HCT116 (cell line): ENCODE data around the gene MEGF6. TPM values are rescaled to one million over a fixed set of nuclear protein-coding genes. Genes with fewer than 3 reads are reported as not detected.

Experiments
- ATAC-seq: fragments of 200-7000 bp; cut with Tn5 transposase; 2 replicates; pipeline ENCODE4 v1.9.1; 2020; ENCODE audit warnings: mild to moderate bottlenecking, moderate library complexity
- BruUV-seq: library from RNA; stranded (reverse); fragments of 400-500 nt; replicated peaks from 2 replicates; lab custom pipeline; 2021; lab: Mats Ljungman, UMichigan
- CTCF ChIA-PET: fragments of 300-600 bp; sonication (Branson Sonifier 250); formaldehyde crosslinking; loops from one replicate; lab custom pipeline; 2021; ENCODE audit warnings: antibody characterized with exemption; lab: Charles Lee
- POLR2A ChIA-PET: fragments of 300-600, 350-600 bp; sonication (Branson Sonifier 250); formaldehyde crosslinking; loops from one replicate; lab custom pipeline; 2021; ENCODE audit warnings: antibody characterized with exemption; lab: Charles Lee
- RAD21 ChIA-PET, 2 experiments: fragments of 300-600 bp; sonication (Branson Sonifier 250); formaldehyde crosslinking; loops; one replicate each; lab custom pipeline; 2023; ENCODE audit warnings: low total read pairs in 2 of 2; ENCODE audit not compliant: uncharacterized antibody in 2 of 2, unreplicated experiment in 2 of 2, low non-redundant PET in 1 of 2; lab: Charles Lee
- DNase-seq: peaks from one replicate; pipeline ENCODE4 v3.0.0-alpha.2; 2010; ENCODE audit warnings: low read depth, low spot score
- H2AFZ ChIP-seq: fragments of 200-600 bp; shearing (Covaris generic), sonication (generic); 2 replicates; pipeline ENCODE4 v1.6.1; 2017; ENCODE audit warnings: low read depth, mixed run types, mixed read lengths, antibody characterized with exemption, low read length; ENCODE audit not compliant: poor library complexity, severe bottlenecking
- H3K27ac ChIP-seq: 2 replicates; pipeline ENCODE4 v1.5.1; 2012; ENCODE audit warnings: low read depth, low read length
- H3K27me3 ChIP-seq: fragments of 200-600 bp; sonication (generic); 2 replicates; pipeline ENCODE4 v1.6.1; 2016; ENCODE audit warnings: mixed run types, low read length, mixed read lengths; ENCODE audit not compliant: insufficient read depth
- H3K36me3 ChIP-seq, 2 experiments: fragments of 200-500 bp in 1 of 2; fragments of 200-600 bp in 1 of 2; sonication (Bioruptor generic) in 1 of 2; sonication (generic) in 1 of 2; 2 replicates each; pipeline versions ENCODE4 v1.5.1 to v1.6.1; 2014 to 2016; ENCODE audit warnings: low read length in 2 of 2, inconsistent platforms in 1 of 2, mixed read lengths in 1 of 2, mixed run types in 1 of 2; ENCODE audit not compliant: insufficient read depth in 2 of 2, control insufficient read depth in 1 of 2
- H3K4me1 ChIP-seq, 2 experiments: fragments of 200-600 bp in 1 of 2; sonication (generic) in 1 of 2; 2 replicates each; pipeline versions ENCODE4 v1.5.1 to v1.6.1; 2012 to 2017; ENCODE audit warnings: low read length in 2 of 2, inconsistent platforms in 1 of 2, mild to moderate bottlenecking in 1 of 2, mixed read lengths in 1 of 2, mixed run types in 1 of 2, moderate library complexity in 1 of 2; ENCODE audit not compliant: insufficient read depth in 2 of 2, control insufficient read depth in 1 of 2
- H3K4me2 ChIP-seq: fragments of 200-600 bp; sonication (generic); 2 replicates; pipeline ENCODE4 v1.6.1; 2017; ENCODE audit warnings: mixed run types, low read length, mixed read lengths
- H3K4me3 ChIP-seq, 2 experiments: fragments of 200-600 bp in 1 of 2; sonication (generic) in 1 of 2; replicated peaks in 1 of 2; 2 replicates each; pipeline ENCODE4 v1.5.1; 2011 to 2016; ENCODE audit warnings: low read length in 2 of 2, control low read depth in 1 of 2, low read depth in 1 of 2, mild to moderate bottlenecking in 1 of 2, mixed read lengths in 1 of 2, mixed run types in 1 of 2
- H3K79me2 ChIP-seq: fragments of 200-600 bp; sonication (generic); 2 replicates; pipeline ENCODE4 v1.6.1; 2017; ENCODE audit warnings: mild to moderate bottlenecking, mixed run types, low read length, moderate library complexity, mixed read lengths; ENCODE audit not compliant: insufficient read depth
- H3K9ac ChIP-seq: fragments of 200-600 bp; sonication (generic); 2 replicates; pipeline ENCODE4 v1.6.1; 2016; ENCODE audit warnings: low read length, mixed read lengths
- H3K9me2 ChIP-seq: fragments of 200-600 bp; sonication (generic), shearing (Covaris generic); 2 replicates; pipeline ENCODE4 v1.6.1; 2017; ENCODE audit warnings: mixed run types, mild to moderate bottlenecking, moderate library complexity; ENCODE audit not compliant: insufficient read depth
- H3K9me3 ChIP-seq, 2 experiments: fragments of 200-500 bp in 1 of 2; fragments of 200-600 bp in 1 of 2; sonication (Bioruptor generic) in 1 of 2; sonication (generic) in 1 of 2; 2 replicates each; pipeline ENCODE4 v1.6.1; 2014 to 2017; ENCODE audit warnings: low read length in 2 of 2, mixed read lengths in 2 of 2, inconsistent platforms in 1 of 2, low read depth in 1 of 2, mild to moderate bottlenecking in 1 of 2, mixed run types in 1 of 2, moderate library complexity in 1 of 2; ENCODE audit not compliant: control insufficient read depth in 1 of 2, insufficient read depth in 1 of 2
- H4K20me1 ChIP-seq: fragments of 200-600 bp; sonication (generic), shearing (Covaris generic); 2 replicates; pipeline ENCODE4 v1.6.1; 2017; ENCODE audit warnings: mixed run types, mild to moderate bottlenecking, moderate library complexity; ENCODE audit not compliant: insufficient read depth
- CBX3 ChIP-seq: IDR thresholded peaks from 2 replicates; pipeline ENCODE4 v1.6.1; 2012; ENCODE audit warnings: low read depth
- ELF1 ChIP-seq: IDR thresholded peaks from 2 replicates; pipeline ENCODE4 v1.6.1; 2012; ENCODE audit warnings: low read depth, borderline replicate concordance
- EZH2 ChIP-seq: fragments of 200-600 bp; sonication (generic); IDR thresholded peaks from 2 replicates; pipeline ENCODE4 v1.6.1; 2017; ENCODE audit warnings: antibody characterized with exemption, mixed run types
- EZH2phosphoT487 ChIP-seq: fragments of 200-600 bp; IDR thresholded peaks from 2 replicates; pipeline ENCODE4 v1.6.1; 2018; ENCODE audit warnings: antibody characterized with exemption, borderline replicate concordance
- JUND ChIP-seq: IDR thresholded peaks from 2 replicates; pipeline ENCODE4 v1.6.1; 2012
- POLR2A ChIP-seq: IDR thresholded peaks from 2 replicates; pipeline ENCODE4 v1.7.0; 2011; ENCODE audit warnings: borderline replicate concordance; ENCODE audit not compliant: insufficient read depth, insufficient read length; ENCODE audit errors: extremely low read depth
- POLR2AphosphoS5 ChIP-seq: IDR thresholded peaks from 2 replicates; pipeline ENCODE4 v1.6.1; 2011; ENCODE audit warnings: mild to moderate bottlenecking, low read depth, low read length, moderate library complexity
- RAD21 ChIP-seq: IDR thresholded peaks from 2 replicates; pipeline ENCODE4 v1.6.1; 2012; ENCODE audit warnings: low read depth, mild to moderate bottlenecking
- SIN3A ChIP-seq: IDR thresholded peaks from 2 replicates; pipeline ENCODE4 v1.6.1; 2012; ENCODE audit warnings: low read depth
- SP1 ChIP-seq: IDR thresholded peaks from 2 replicates; pipeline ENCODE4 v1.6.1; 2012; ENCODE audit warnings: low read depth
- YY1 ChIP-seq: IDR thresholded peaks from 2 replicates; pipeline ENCODE4 v1.6.1; 2011; ENCODE audit warnings: low read length, low read depth, moderate library complexity, mild to moderate bottlenecking; ENCODE audit not compliant: insufficient replicate concordance; ENCODE audit errors: extremely low read depth
- ZFX ChIP-seq: fragments of 450-650 bp; IDR thresholded peaks from 2 replicates; pipeline ENCODE4 v1.6.1; 2017
- ZNF274 ChIP-seq: fragments of 200-500 bp; sonication (Bioruptor generic); IDR thresholded peaks from 2 replicates; pipeline ENCODE4 v1.6.1; 2014; ENCODE audit warnings: mild to moderate bottlenecking, low read depth, low read length, inconsistent platforms
- intact Hi-C: fragments of 100-400 bp; cut with micrococcal nuclease; formaldehyde crosslinking; loops from 2 replicates; pipeline ENCODE4 v1.10.0; 2022
- total RNA-seq: library from RNA; stranded (reverse); gene quantifications from one replicate; pipeline ENCODE4 v1.2.1, GENCODE V29; 2021; ENCODE audit not compliant: unreplicated experiment
- TF ChIP-seq, protein P1 (sequence below): IDR thresholded peaks from 2 replicates; pipeline ENCODE4 v1.6.1; 2012; ENCODE audit warnings: low read depth
- TF ChIP-seq, protein P2 (sequence below): IDR thresholded peaks from 2 replicates; pipeline ENCODE4 v1.6.1; 2012

MEGF6 gene
- total RNA-seq, 1 experiment from 2014 or later, result 47.6 TPM

DNA sequence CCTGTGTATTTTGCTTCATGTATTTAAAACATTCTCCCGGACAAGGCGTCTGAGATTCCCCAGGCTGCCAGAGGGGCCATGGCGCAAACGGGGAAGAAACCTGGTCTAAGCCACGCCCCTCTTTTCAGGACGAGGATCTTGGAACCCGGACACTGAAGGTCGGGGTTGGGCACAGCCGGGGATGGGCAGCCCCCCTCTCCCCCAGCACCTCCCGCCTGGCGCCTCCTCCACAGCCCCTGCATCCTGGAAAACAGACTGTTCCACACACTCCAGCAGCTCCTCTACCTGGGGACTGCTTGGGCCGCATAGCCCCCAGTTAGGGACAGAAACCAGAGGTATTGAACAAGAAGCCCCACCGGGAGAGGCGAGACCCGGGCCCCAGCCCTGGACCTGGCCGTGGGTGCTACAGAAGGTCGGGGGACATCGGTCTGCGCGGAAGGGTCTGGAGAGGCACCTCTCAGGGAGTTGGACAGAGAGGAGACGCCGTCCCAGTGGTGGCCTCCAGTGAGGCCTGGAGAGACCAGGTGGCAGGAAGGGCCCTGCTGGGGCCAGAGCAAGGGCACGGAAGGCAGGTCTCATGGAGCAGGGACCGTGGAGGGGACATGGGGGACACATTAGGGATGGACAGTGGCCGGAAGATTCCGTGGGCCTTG lies 46.4 kb upstream of the MEGF6 start:
- intact Hi-C loops, result no loop called here
- H2AFZ ChIP-seq, result no peak overlapping the region
- H3K27me3 ChIP-seq, result no peaks in the 10 kb centered on the region
- peaks cover 9 to 10% of the 10 kb centered on the region in 2 experiments; a peak in 3 of 4 replicates for H3K4me1 ChIP-seq
- no peak overlapping the region for H3K27ac ChIP-seq
- CTCF ChIA-PET, result no interaction called here
- RAD21 ChIA-PET, result no interaction called here
- BruUV-seq, result no TSS peak
- H3K9me3 ChIP-seq, result no peaks in the 10 kb centered on the region
- POLR2A ChIA-PET, result no interaction called here
- H3K4me2 ChIP-seq, result no peak overlapping the region
- no peaks in the 10 kb centered on the region for H3K36me3 ChIP-seq
- no peak for DNase-seq
- no peak for ATAC-seq
- H3K9ac ChIP-seq, result no peak overlapping the region
- no peaks in the 10 kb centered on the region for H3K9me2 ChIP-seq
- H4K20me1 ChIP-seq, result peaks cover 5% of the 10 kb centered on the region; the same call in 1 of the 2 replicates
- H3K4me3 ChIP-seq, result no peak overlapping the region
- no peak for TF ChIP-seq POLR2AphosphoS5
- no peak for TF ChIP-seq EZH2
- TF ChIP-seq, protein P1, sequence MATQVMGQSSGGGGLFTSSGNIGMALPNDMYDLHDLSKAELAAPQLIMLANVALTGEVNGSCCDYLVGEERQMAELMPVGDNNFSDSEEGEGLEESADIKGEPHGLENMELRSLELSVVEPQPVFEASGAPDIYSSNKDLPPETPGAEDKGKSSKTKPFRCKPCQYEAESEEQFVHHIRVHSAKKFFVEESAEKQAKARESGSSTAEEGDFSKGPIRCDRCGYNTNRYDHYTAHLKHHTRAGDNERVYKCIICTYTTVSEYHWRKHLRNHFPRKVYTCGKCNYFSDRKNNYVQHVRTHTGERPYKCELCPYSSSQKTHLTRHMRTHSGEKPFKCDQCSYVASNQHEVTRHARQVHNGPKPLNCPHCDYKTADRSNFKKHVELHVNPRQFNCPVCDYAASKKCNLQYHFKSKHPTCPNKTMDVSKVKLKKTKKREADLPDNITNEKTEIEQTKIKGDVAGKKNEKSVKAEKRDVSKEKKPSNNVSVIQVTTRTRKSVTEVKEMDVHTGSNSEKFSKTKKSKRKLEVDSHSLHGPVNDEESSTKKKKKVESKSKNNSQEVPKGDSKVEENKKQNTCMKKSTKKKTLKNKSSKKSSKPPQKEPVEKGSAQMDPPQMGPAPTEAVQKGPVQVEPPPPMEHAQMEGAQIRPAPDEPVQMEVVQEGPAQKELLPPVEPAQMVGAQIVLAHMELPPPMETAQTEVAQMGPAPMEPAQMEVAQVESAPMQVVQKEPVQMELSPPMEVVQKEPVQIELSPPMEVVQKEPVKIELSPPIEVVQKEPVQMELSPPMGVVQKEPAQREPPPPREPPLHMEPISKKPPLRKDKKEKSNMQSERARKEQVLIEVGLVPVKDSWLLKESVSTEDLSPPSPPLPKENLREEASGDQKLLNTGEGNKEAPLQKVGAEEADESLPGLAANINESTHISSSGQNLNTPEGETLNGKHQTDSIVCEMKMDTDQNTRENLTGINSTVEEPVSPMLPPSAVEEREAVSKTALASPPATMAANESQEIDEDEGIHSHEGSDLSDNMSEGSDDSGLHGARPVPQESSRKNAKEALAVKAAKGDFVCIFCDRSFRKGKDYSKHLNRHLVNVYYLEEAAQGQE, result no peak
- TF ChIP-seq ELF1, result no peak
- TF ChIP-seq, all 23 proteins: peak for 0
- peaks cover 86% of the 10 kb centered on the region for H3K79me2 ChIP-seq

DNA sequence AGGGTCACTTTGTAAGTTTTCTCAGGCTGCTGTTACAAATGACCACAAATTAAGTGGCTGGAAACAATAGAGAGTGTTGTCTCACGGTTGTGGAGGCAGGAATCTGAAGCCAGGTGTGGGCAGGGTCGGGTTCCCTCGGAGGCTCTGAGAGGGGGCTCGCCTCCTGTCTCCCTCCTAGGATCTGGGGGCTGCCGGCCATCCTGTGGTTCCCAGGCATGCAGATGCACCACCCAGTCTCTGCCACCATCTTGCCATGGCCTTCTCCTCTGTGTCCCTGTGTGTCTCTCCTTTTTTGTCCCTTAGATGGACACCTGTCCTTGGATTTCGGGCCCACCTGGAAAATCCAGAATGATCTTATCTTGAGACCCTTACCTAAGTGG lies 45.8 kb upstream of the MEGF6 start:
- intact Hi-C loops, result no loop called here
- RAD21 ChIA-PET, result no interaction called here
- no TSS peak for BruUV-seq
- peaks cover 5% of the 10 kb centered on the region; the same call in 1 of the 2 replicates for H4K20me1 ChIP-seq
- no peaks in the 10 kb centered on the region for H3K9me2 ChIP-seq
- H3K9ac ChIP-seq, result no peak overlapping the region
- no peaks in the 10 kb centered on the region for H3K27me3 ChIP-seq
- H3K27ac ChIP-seq, result no peak overlapping the region
- no peaks in the 10 kb centered on the region for H3K36me3 ChIP-seq
- H3K4me3 ChIP-seq, result no peak overlapping the region
- H3K9me3 ChIP-seq, result no peaks in the 10 kb centered on the region
- CTCF ChIA-PET, result no interaction called here
- POLR2A ChIA-PET, result no interaction called here
- DNase-seq, result no peak
- no peak overlapping the region for H3K4me2 ChIP-seq
- H3K79me2 ChIP-seq, result peaks cover 82% of the 10 kb centered on the region
- peaks cover 9 to 10% of the 10 kb centered on the region in 2 experiments; a peak in 3 of 4 replicates for H3K4me1 ChIP-seq
- no peak for TF ChIP-seq EZH2
- TF ChIP-seq CBX3, result no peak
- no peak for TF ChIP-seq ZNF274
- no peak for TF ChIP-seq SP1
- TF ChIP-seq RAD21, result no peak
- no peak for TF ChIP-seq EZH2phosphoT487
- TF ChIP-seq POLR2A, result no peak
- TF ChIP-seq JUND, result no peak
- TF ChIP-seq, protein P2, sequence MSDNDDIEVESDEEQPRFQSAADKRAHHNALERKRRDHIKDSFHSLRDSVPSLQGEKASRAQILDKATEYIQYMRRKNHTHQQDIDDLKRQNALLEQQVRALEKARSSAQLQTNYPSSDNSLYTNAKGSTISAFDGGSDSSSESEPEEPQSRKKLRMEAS, result no peak
- no peak for TF ChIP-seq ZFX
- TF ChIP-seq YY1, result no peak
- no peak for TF ChIP-seq POLR2AphosphoS5
- TF ChIP-seq SIN3A, result no peak
- no peak for TF ChIP-seq ELF1
- TF ChIP-seq, all 23 proteins: peak for 0
- ATAC-seq, result no peak
- H2AFZ ChIP-seq, result no peak overlapping the region
